Common myeloid progenitor, CD34-positive (primary cell): Measurements from ENCODE around the gene SMIM44.

Experiments
- CTCF ChIA-PET: fragments of 350-600 bp; sonication (Branson Sonifier 250); formaldehyde crosslinking; loops from one replicate; lab custom pipeline; 2021; ENCODE audit warnings: antibody characterized with exemption; lab: Charles Lee
- POLR2A ChIA-PET: fragments of 350-600 bp; sonication (Branson Sonifier 250); formaldehyde crosslinking; loops from one replicate; lab custom pipeline; 2021; ENCODE audit warnings: antibody characterized with exemption; lab: Charles Lee
- DNase-seq, 3 donors: peaks; one replicate each; pipeline versions ENCODE4 v3.0.0 to v3.0.0-alpha.2; 2013
- H3K27ac ChIP-seq, 2 experiments: 1 replicate in 1 of 2; 2 replicates in 1 of 2; pipeline ENCODE4 v1.7.0; 2013; ENCODE audit warnings: inconsistent platforms in 2 of 2, low read length in 2 of 2, mild to moderate bottlenecking in 2 of 2, low read depth in 1 of 2, moderate library complexity in 1 of 2; ENCODE audit not compliant: severe bottlenecking in 2 of 2, insufficient read depth in 1 of 2, poor library complexity in 1 of 2
- H3K27me3 ChIP-seq, 5 experiments: replicated peaks in 2 of 5; 1 replicate in 3 of 5; 2 replicates in 2 of 5; pipeline versions ENCODE4 v1.6.1 to v1.7.0; 2013; ENCODE audit warnings: low read length in 4 of 5, mild to moderate bottlenecking in 2 of 5, moderate library complexity in 2 of 5, inconsistent platforms in 1 of 5; ENCODE audit not compliant: insufficient read depth in 5 of 5, control insufficient read depth in 4 of 5
- H3K36me3 ChIP-seq, 4 experiments: 1 replicate in 2 of 4; 2 replicates in 2 of 4; pipeline versions ENCODE4 v1.6.1 to v1.7.0; 2013; ENCODE audit warnings: low read length in 3 of 4, control low read depth in 1 of 4, mild to moderate bottlenecking in 1 of 4; ENCODE audit not compliant: control insufficient read depth in 4 of 4, insufficient read depth in 4 of 4
- H3K4me1 ChIP-seq, 4 experiments: 1 replicate in 3 of 4; 2 replicates in 1 of 4; pipeline versions ENCODE4 v1.6.1 to v1.7.1; 2013; ENCODE audit warnings: low read length in 3 of 4, mild to moderate bottlenecking in 3 of 4, control low read depth in 1 of 4, inconsistent platforms in 1 of 4, moderate library complexity in 1 of 4; ENCODE audit not compliant: control insufficient read depth in 4 of 4, insufficient read depth in 4 of 4; ENCODE audit errors: control extremely low read depth in 1 of 4
- H3K4me3 ChIP-seq, 7 experiments: 1 replicate in 4 of 7; 2 replicates in 3 of 7; pipeline versions ENCODE4 v1.5.1 to v1.7.0; 2013; ENCODE audit warnings: mild to moderate bottlenecking in 7 of 7, low read length in 6 of 7, moderate library complexity in 6 of 7, inconsistent platforms in 2 of 7, low read depth in 2 of 7, control low read depth in 1 of 7; ENCODE audit not compliant: insufficient read depth in 4 of 7, control insufficient read depth in 1 of 7; ENCODE audit errors: extremely low read depth in 1 of 7
- H3K9me3 ChIP-seq, 5 experiments: 1 replicate in 4 of 5; 2 replicates in 1 of 5; pipeline versions ENCODE4 v1.6.1 to v1.7.1; 2013; ENCODE audit warnings: low read length in 4 of 5, mild to moderate bottlenecking in 2 of 5, inconsistent platforms in 1 of 5, low read depth in 1 of 5, moderate library complexity in 1 of 5; ENCODE audit not compliant: control insufficient read depth in 4 of 5, insufficient read depth in 2 of 5; ENCODE audit errors: control extremely low read depth in 1 of 5
- WGBS: methylation state at CpG from one replicate; pipeline ENCODE4 v1.1.5; 2013; ENCODE audit not compliant: insufficient coverage; 5-methylcytosine and 5-hydroxymethylcytosine counted together

Gene SMIM44

GRCh38 chr19:3458229-3459088, 24.8 kb downstream of the SMIM44 start:
- ChIA-PET POLR2A (no interaction called here), CTCF (interaction anchor here (1.5 to 2.7 kb wide), 2 partner anchors 12 to 14 kb away, joined by 3 to 9 read pairs; no protein-coding TSS in a partner anchor)
- DNase-seq, result no peak
- no peaks in the 10 kb centered on the region for H3K27me3 ChIP-seq
- H3K4me3 ChIP-seq, result no peak overlapping the region
- peaks cover 4 to 73% (median 33%) of the 10 kb centered on the region in 4 experiments for H3K36me3 ChIP-seq
- no peaks in the 10 kb centered on the region for H3K9me3 ChIP-seq
- H3K27ac ChIP-seq, result no peak overlapping the region
- 86% methylated on average over 12 of the region's 19 CpGs for WGBS
- peaks cover 0 to 11% (median 6%) of the 10 kb centered on the region in 4 experiments for H3K4me1 ChIP-seq

- Histone ChIP-seq H3K27me3 (no peaks in the 10 kb centered on the region), H3K4me1 (peaks cover 0 to 11% (median 6%) of the 10 kb centered on the region in 4 experiments), H3K36me3 (peaks cover 4 to 73% (median 36%) of the 10 kb centered on the region in 4 experiments), H3K27ac (no peak overlapping the region), H3K9me3 (no peaks in the 10 kb centered on the region), H3K4me3 (no peak overlapping the region)
- ChIA-PET CTCF (no interaction called here), POLR2A (no interaction called here)
- DNase-seq, result no peak
- WGBS, result 88% methylated on average over 11 of the region's 22 CpGs
Observed at GRCh38 chr19:3457528-3458228, 25.6 kb downstream of the SMIM44 start.

- no peak for DNase-seq
- no peak overlapping the region for H3K27ac ChIP-seq
- WGBS, result 93% methylated on average over 12 of the region's 18 CpGs
- POLR2A ChIA-PET, result no interaction called here
- no peaks in the 10 kb centered on the region for H3K9me3 ChIP-seq
- H3K4me3 ChIP-seq, result no peak overlapping the region
- no peaks in the 10 kb centered on the region for H3K27me3 ChIP-seq
- peaks cover 0 to 11% (median 6%) of the 10 kb centered on the region in 4 experiments for H3K4me1 ChIP-seq
- H3K36me3 ChIP-seq, result peaks cover 9 to 75% (median 37%) of the 10 kb centered on the region in 4 experiments
- CTCF ChIA-PET, result no interaction called here
Observed at GRCh38 chr19:3456925-3457527, 26.2 kb downstream of the SMIM44 start.

- peaks cover 9 to 81% (median 39%) of the 10 kb centered on the region in 4 experiments for H3K36me3 ChIP-seq
- CTCF ChIA-PET, result no interaction called here
Observed at GRCh38 chr19:3455960-3456601, 27.2 kb downstream of the SMIM44 start.

GRCh38 chr19:3455393-3455955, 27.8 kb downstream of the SMIM44 start:
- POLR2A ChIA-PET, result no interaction called here

More at GRCh38 chr19:3455960-3456601, 27.2 kb downstream of the SMIM44 start:
- POLR2A ChIA-PET, result no interaction called here
- peaks cover 0 to 11% (median 6%) of the 10 kb centered on the region in 4 experiments for H3K4me1 ChIP-seq
- no peak overlapping the region for H3K27ac ChIP-seq
- no peaks in the 10 kb centered on the region for H3K27me3 ChIP-seq
- no peak for DNase-seq
- no peak overlapping the region for H3K4me3 ChIP-seq
- 96% methylated on average over 29 of the region's 37 CpGs for WGBS
- H3K9me3 ChIP-seq, result no peaks in the 10 kb centered on the region

GRCh38 chr19:3454656-3455392, 28.4 kb downstream of the SMIM44 start:
- POLR2A ChIA-PET, result no interaction called here
- Histone ChIP-seq H3K4me3 (no peak overlapping the region), H3K4me1 (peaks cover 0 to 11% (median 6%) of the 10 kb centered on the region in 4 experiments), H3K27ac (no peak overlapping the region), H3K27me3 (no peaks in the 10 kb centered on the region), H3K36me3 (peaks cover 9 to 86% (median 43%) of the 10 kb centered on the region in 4 experiments), H3K9me3 (no peaks in the 10 kb centered on the region)
- CTCF ChIA-PET, result no interaction called here
- no peak for DNase-seq
- 97% methylated on average over 15 of the region's 15 CpGs for WGBS

More at GRCh38 chr19:3455393-3455955, 27.8 kb downstream of the SMIM44 start:
- H3K4me3 ChIP-seq, result no peak overlapping the region
- peaks cover 0 to 11% (median 6%) of the 10 kb centered on the region in 4 experiments for H3K4me1 ChIP-seq
- no peaks in the 10 kb centered on the region for H3K9me3 ChIP-seq
- DNase-seq, result no peak
- H3K36me3 ChIP-seq, result peaks cover 9 to 87% (median 43%) of the 10 kb centered on the region in 4 experiments
- H3K27ac ChIP-seq, result no peak overlapping the region
- CTCF ChIA-PET, result no interaction called here
- WGBS, result 95% methylated on average over 6 of the region's 7 CpGs
- no peaks in the 10 kb centered on the region for H3K27me3 ChIP-seq
